CD4-positive, alpha-beta T cell treated with Interferon alpha-2 for 1 hour (primary cell): ENCODE data around the gene RBMXL3.

ENCODE experiments used
- DNase-seq, 2 donors: peaks; one replicate each; pipeline ENCODE4 v3.0.0-alpha.2; 2020 to 2022

RBMXL3 gene

DNA sequence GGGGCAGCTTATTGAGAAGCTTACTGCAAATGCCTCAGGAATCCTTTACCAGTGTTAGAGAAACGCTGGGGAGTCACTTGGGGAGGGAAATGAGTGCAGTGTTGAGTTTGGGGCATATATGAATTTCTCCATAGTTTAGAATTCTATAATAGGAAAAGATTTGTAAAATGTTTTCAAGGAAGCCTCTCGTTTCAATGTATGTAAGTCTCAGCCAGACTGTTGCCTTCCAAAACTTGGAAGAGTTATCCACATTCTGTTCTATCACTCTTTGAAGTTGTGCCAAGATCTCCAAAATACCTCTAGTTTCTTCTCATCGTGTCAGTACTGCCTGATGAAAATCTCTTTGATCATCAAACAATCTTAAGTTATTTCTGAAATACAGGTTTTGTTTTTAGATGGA lies 45.3 kb downstream of the RBMXL3 start:
- no peak for DNase-seq

DNA sequence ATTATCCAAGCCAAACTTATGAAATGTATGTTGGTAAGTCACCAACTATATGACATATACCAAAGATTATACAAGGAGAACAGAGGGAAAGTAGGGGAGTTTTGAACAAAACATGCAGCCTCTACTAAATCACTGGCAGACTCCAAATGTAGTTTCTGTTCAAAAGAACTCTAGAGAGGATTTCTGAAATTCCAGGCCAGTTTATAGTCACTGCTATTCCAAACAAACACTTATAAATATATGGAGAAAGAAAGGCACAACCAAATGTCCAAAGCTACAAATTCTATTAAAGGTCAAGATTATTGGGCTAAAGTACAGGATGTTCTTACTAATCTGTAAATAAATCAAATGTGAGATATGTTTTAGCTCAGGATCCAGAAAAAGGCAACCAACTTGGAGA lies 47.4 kb downstream of the RBMXL3 start:
- no peak for DNase-seq

DNA sequence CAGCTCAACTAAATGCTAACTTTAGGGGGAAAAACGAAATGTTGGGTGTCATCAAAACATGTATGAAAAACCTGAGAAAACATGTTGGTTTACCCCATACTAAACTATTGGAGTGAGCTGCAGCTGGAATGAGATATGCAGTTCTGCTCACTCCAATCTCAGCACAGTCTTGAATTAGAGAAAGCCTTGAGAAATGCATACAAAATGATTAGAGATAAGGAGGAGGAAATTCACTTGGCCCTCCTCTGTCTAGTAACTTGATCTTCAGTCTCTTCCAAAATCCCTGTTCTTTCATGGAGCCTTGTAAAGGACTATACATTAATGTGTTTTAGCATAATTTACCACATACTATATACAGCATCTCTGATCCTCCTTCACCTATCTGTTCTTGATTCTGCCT lies 47.8 kb downstream of the RBMXL3 start:
- DNase-seq = no peak
